OCI-LY3 (cell line): ENCODE results near the gene SFI1.

Experiments
- EZH2phosphoT487 ChIP-seq: fragments of 200-600 bp; shearing (Covaris generic); IDR thresholded peaks from 2 replicates; pipeline ENCODE4 v1.6.1; 2018; ENCODE audit warnings: antibody characterized with exemption, mixed run types, low read depth
- TF ChIP-seq, protein P1 (sequence below): fragments of 200-600, 300-600 bp; sonication (generic); IDR thresholded peaks from 2 replicates; pipeline ENCODE4 v1.5.1; 2014; ENCODE audit warnings: antibody characterized with exemption, low read length, low read depth

DNA sequence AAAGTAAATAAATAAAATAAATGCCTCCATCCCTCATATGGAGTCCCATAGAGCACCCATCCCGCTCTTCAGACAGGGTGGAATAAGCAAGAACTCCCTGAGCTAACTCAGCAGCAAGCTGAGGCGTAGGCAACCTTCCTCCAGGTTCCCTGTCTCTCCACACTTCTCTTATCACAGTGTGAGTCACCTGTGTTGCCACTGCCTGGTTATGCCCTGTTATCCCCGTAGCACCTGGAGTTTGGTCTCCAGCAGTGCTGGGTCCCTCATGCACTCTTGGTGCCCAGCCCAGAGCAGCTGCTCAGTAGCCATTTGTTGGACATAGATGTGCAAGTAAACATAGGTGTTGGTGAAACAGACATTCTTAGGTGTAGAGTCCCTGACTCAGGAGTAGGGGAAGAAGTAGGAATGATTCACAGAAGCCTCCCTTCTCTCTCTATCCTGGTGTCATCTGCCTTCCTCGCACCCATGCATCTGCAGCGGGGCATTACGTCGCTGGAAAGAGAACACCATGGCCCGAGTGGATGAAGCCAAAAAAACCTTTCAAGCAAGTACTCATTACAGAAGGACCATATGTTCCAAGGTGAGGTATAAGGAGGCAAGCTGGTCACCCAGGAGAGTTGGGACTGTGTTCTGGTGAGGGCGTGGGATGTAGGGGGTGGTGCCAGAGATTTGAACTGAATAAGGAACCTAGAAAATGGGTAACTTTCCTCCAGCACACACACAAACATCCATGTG is 109.7 kb downstream of the SFI1 start:
- TF ChIP-seq, protein P1, sequence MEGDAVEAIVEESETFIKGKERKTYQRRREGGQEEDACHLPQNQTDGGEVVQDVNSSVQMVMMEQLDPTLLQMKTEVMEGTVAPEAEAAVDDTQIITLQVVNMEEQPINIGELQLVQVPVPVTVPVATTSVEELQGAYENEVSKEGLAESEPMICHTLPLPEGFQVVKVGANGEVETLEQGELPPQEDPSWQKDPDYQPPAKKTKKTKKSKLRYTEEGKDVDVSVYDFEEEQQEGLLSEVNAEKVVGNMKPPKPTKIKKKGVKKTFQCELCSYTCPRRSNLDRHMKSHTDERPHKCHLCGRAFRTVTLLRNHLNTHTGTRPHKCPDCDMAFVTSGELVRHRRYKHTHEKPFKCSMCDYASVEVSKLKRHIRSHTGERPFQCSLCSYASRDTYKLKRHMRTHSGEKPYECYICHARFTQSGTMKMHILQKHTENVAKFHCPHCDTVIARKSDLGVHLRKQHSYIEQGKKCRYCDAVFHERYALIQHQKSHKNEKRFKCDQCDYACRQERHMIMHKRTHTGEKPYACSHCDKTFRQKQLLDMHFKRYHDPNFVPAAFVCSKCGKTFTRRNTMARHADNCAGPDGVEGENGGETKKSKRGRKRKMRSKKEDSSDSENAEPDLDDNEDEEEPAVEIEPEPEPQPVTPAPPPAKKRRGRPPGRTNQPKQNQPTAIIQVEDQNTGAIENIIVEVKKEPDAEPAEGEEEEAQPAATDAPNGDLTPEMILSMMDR, result no peak
- no peak for TF ChIP-seq EZH2phosphoT487
